Peyer's patch (tissue), 4 donors: Measurements from ENCODE around the gene SRSF7.

Experiments
- CTCF ChIP-seq, 6 experiments: fragments of 450-650 bp in 4 of 6; fragments of 200-600 bp in 2 of 6; sonication (generic) in 1 of 6; IDR thresholded peaks; one replicate each; pipeline ENCODE4 v1.5.1; 2017 to 2019; ENCODE audit warnings: antibody characterized with exemption in 6 of 6, mild to moderate bottlenecking in 3 of 6, moderate library complexity in 1 of 6
- POLR2A ChIP-seq, 2 donors: fragments of 450-650 bp; IDR thresholded peaks; one replicate each; pipeline ENCODE4 v1.5.1; 2017; ENCODE audit warnings: antibody characterized with exemption in 2 of 2, mild to moderate bottlenecking in 2 of 2, moderate library complexity in 2 of 2

GRCh38 chr2:38713338-38713737, 37.8 kb downstream of the SRSF7 start:
- TF ChIP-seq CTCF (IDR thresholded peaks at IDR 0.05) = no peak
- TF ChIP-seq POLR2A (IDR thresholded peaks at IDR 0.05) = no peak
